Central memory CD8-positive, alpha-beta T cell (primary cell): ENCODE measurements around the gene KLF16.

ENCODE experiments used
- ATAC-seq: fragments of 150-1000 bp; cut with Tn5 transposase; replicated peaks from 2 replicates; pipeline ENCODE4 v1.10.0; 2022; ENCODE audit warnings: mild to moderate bottlenecking, moderate FRiP score, moderate number of reproducible peaks; ENCODE audit not compliant: poor library complexity, severe bottlenecking; ENCODE audit errors: extremely low read depth
- DNase-seq, 2 donors: peaks; one replicate each; pipeline ENCODE4 v3.0.0; 2021; ENCODE audit warnings: low spot score in 2 of 2
- H3K27ac Mint-ChIP-seq: one replicate; pipeline ENCODE4 v1.8.0; 2022; ENCODE audit warnings: low read depth, mild to moderate bottlenecking, moderate library complexity, mixed read lengths
- H3K27me3 Mint-ChIP-seq: one replicate; pipeline ENCODE4 v1.8.0; 2022; ENCODE audit warnings: mixed read lengths
- H3K36me3 Mint-ChIP-seq: one replicate; pipeline ENCODE4 v1.8.0; 2022; ENCODE audit warnings: mild to moderate bottlenecking, moderate library complexity, mixed read lengths; ENCODE audit not compliant: insufficient read depth
- H3K4me1 Mint-ChIP-seq: one replicate; pipeline ENCODE4 v1.8.0; 2022; ENCODE audit warnings: mixed read lengths
- H3K4me3 Mint-ChIP-seq: one replicate; pipeline ENCODE4 v1.8.0; 2022; ENCODE audit warnings: mild to moderate bottlenecking, moderate library complexity, mixed read lengths
- H3K9me3 Mint-ChIP-seq: one replicate; pipeline ENCODE4 v1.8.0; 2022; ENCODE audit warnings: mixed read lengths

Gene KLF16

DNA sequence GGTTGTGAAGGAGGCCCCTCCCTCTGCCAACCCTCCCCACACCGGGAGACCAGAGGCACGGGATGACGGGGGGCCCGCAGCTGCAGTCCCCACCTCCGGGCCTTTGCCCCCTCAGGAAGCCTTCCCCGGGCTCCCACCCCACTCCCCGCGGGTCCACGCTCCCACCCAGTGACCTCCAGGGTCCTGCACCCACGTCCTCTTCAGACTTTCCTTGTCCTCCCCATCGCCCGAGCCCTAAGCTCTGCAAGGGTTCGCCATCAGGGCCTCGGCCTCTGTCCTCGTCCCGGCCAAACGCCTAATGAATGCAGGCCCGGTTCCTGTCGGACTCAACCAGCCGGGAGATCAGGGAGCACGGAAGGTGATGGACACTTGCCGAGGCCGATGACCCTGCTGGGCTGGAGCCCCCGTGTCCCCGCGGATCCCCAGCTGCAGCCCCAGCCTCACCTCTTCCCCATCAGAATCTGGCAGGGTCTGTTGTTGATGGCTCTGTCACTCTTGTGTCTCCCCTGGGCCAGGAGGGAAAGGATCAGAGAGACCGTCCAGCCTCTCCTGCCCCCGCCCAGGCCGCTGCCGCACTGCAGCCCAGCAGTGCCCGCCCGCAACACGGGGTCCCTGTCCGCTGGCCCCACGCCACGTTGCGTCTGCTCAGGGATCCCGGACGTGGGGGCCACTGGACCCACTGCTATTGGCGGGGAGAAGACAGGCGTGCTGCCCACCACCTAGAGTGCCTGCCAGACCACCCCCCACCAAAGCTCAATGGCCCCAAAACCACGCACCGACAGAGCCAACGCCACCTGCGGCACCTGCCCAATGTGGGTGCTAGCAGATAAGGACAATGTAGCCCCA is 57.0 kb downstream of the KLF16 start:
- no peak for ATAC-seq
- Mint-ChIP-seq H3K9me3 (no peaks in the 10 kb centered on the region), H3K36me3 (peaks cover 2% of the 10 kb centered on the region), H3K4me3 (no peak overlapping the region), H3K27me3 (no peaks in the 10 kb centered on the region), H3K27ac (no peak overlapping the region), H3K4me1 (no peaks in the 10 kb centered on the region)
- no peak for DNase-seq

DNA sequence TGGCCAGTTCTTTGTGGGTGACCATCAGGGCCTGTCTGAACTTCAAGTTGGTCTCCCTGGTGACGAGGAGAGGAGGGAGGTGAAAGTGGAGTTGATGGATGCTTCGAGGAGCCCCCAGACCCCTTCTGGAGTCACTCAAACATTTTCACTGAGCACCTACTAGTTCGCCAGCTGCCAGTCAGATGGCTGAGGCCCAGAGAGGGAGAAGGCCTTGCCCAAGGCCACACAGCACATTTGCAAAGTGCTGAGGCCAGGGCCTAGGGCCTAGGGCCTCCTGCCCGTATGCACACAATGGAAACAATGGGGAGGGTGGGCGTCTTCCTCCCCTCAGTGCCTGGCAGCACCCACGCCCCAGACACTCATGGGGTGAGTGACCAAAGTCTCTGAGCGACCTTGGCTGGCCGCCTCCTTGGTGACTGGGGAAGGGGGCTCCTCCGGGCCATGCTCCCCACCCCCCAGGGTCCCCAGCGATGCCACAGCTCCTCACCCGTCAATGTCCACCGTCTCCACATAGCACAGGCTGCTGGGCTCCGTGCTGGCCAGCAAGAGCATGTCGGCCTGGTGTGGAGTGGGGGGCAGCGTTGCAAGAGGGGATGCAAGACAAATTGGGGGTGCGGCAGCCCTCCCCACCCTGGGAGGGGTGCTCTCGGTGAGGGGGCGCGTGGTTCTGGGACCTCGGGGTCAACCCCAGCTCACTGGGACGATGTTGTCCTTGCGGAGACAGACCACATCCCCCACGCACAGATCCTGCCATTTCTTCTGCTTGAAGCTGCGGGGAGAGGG is 57.8 kb downstream of the KLF16 start:
- H3K36me3 Mint-ChIP-seq = no peaks in the 10 kb centered on the region
- no peak overlapping the region for H3K4me3 Mint-ChIP-seq
- no peaks in the 10 kb centered on the region for H3K27me3 Mint-ChIP-seq
- no peak for ATAC-seq
- H3K9me3 Mint-ChIP-seq = no peaks in the 10 kb centered on the region
- no peak for DNase-seq
- H3K27ac Mint-ChIP-seq = no peak overlapping the region
- no peaks in the 10 kb centered on the region for H3K4me1 Mint-ChIP-seq

DNA sequence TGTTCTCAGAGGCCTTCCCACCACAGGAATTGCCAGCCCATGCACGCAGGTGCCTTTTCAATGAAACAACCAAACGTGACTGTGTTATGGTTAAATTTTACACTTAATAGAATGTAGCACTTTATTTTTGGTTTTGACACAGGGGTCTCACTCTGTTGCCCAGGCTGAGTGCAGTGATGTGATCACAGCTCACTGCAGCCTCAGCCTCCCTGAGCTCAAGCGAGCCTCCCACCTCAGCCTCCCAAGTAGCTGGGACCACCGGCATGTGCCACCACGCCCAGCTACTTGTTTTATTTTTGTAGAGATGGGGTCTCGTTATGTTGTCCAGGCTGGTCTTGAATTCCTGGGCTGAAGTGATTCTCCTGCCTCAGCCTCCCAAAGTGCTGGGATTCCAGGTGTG is 58.5 kb downstream of the KLF16 start:
- Mint-ChIP-seq H3K9me3 (no peaks in the 10 kb centered on the region), H3K4me3 (no peak overlapping the region), H3K27me3 (no peaks in the 10 kb centered on the region), H3K36me3 (peaks cover 2% of the 10 kb centered on the region), H3K27ac (no peak overlapping the region), H3K4me1 (no peaks in the 10 kb centered on the region)
- ATAC-seq = no peak
- DNase-seq = no peak
